ENCODE data around the gene GNE.
"Not testable (repeated sequence)": the region's sequence is repeated elsewhere in the genome, so short reads cannot be mapped to it uniquely, and the experiment has no call there.

The GNE gene

DNA sequence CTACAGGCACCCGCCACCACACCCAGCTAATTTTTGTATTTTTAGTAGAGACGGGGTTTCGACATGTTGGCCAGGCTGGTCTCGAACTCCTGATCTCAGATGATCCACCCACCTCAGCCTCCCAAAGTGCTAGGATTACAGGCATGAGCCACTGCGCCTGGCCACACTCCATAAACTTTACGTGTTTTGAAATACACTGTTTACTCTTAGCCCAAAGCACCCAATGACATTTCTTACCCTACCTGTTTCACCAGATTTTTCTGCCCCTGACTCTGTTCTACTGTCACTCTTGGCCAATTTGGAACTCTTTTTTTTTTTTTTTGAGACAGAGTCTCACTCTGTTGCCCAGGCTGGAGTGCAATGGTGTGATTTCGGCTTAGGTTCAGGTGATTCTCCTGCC, 15.1 kb upstream of the GNE start:
- DNase-seq (ENCODE audit: low read depth): not testable (repeated sequence)

DNA sequence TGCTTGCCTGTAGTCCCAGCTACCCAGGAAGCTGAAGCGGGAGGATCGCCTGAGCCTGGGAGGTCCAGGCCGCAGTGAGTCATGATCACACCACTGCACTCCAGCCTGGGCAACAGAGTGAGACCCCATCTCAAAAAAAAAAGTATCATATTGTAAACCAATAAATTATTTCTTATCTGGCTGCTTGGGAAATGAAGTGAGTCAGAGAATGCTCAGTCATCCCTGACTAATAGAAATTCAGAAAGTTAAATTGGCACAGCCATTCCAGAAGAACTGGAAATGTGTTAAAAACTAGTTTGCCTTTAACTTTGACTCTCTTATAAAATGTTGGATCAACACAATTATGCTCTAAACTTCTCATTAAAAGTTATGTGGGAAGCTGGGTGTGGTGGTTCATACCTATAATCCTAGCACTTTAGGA, 9.8 kb upstream of the GNE start:
- no peak for DNase-seq (ENCODE audit: low read depth)

GRCh38 chr9:36264896-36265295, 6.6 kb upstream of the GNE start:
- DNase-seq (ENCODE audit: low read depth): no peak

GRCh38 chr9:36263683-36264082, 5.4 kb upstream of the GNE start:
- no peak for DNase-seq (ENCODE audit: low read depth)

DNA sequence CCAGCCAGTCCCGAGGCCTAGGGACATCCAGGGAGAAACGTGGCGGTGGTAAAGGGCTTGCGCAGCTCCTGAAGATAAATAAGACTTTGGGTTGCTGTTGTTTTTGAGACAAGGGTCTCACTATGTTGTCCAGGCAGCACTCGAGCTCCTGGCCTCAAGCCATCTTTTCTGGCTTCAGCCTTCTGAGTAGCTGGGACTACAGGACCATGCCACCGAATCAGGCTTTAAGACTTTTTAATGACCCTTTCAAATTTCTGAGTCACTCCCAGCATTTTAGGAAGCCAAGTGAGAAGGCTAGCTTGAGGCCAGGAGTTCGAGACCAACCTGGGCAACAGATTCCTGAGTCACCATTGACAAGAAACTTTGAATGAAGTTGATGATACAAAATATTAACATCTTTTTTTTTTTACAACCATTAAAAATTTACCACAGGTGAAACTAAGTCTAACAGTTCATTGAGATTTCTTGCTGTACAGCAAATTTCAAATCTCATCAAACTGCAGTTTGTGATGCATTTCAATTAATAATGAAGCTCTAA, 817 bp upstream of the GNE start:
- DNase-seq (ENCODE audit: low read depth): no peak

DNA sequence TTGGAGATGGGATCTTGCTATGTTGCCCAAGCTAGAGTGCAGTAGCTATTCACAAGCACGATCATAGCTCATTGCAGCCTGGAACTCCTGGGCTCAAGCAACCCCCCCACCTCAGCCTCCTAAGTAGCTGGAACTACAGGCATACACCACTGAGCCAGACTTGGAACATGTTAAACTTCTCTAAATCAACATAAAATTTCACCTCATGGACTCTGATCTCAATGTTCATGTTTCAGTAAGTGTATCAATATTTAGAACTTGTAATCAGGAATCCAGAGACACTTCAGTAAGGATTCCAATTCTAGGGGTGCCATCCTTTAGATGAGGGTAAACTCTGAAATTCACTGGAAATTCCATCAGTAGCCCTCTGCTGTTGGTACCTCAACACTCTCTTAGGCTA, 6.8 kb downstream of the GNE start:
- no peak for DNase-seq (ENCODE audit: low read depth)

DNA sequence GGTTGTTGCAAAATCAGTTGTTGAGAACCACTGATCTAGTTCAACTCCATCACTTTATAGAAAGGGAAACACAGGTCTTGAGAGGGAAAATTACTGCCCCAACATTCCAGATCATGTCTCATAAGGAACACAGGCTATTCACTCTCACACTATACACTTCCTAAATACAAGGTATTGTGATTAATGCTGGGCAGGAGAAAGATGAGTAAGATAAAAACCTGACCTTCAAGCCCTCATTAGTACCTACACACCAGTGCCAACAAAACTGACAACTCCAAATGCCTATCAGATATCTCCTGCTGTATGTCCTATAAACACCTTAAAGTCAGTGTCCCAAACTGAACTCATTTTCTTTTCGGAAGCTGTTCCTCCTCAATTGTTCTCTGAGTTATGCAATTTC, 8.2 kb downstream of the GNE start:
- DNase-seq (ENCODE audit: low read depth): no peak

DNA sequence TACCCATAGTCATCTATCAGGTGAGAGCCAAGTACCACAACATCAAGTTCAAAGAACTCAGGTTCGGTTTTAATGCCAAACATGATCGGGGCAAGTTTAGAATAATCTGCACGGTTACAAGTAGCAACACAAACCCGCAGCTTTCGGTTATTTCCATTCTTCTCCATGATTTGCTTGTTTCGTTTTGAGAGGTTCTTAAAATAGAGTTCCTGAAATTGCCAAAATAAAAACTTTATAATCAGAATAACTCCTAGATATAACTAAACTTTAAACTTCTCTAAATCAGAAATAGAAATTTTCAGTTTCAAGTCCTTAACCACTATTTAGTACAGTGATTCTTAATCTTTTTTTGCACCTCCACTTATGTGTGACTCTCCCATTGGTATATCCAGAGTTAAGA, 9.1 kb downstream of the GNE start:
- DNase-seq (ENCODE audit: low read depth): no peak

DNA sequence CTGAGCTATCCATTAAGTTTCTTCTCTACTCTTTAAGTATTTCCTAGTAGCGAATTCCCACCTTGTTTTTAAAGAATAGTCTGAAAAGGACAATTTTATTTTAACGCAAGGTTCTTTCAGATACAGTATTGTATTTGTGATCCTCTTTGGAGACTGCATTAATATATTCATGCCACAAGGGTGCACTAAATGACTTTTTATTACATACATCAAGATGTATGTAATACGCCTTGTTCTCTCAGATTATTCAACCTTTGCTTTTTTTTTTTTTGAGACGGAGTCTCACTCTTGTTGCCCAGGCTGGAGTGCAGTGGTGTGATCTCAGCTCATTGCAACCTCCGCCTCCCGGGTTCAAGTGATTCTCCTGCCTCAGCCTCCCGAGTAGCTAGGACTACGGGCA, 10.2 kb downstream of the GNE start:
- not testable (repeated sequence) for DNase-seq (ENCODE audit: low read depth)

DNA sequence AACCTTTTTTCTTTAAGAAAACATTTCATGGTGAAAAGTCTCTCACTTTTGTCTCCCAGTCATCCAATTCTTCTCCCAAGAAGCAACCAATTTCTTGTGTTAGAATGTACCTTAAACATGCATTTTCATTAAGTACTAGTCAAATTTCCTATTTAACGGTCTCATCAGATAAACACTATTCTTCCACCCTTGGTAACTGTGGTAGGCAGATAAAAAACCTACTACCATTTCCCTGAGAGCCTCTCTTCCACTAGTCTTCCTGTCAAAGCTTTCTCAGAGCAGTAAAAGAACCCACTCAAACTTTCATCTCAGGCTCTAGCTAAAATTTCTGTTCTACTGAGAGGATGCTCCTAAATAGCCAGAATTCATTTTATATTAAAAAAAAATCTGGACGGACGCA, 10.9 kb downstream of the GNE start:
- no peak for DNase-seq (ENCODE audit: low read depth)

DNA sequence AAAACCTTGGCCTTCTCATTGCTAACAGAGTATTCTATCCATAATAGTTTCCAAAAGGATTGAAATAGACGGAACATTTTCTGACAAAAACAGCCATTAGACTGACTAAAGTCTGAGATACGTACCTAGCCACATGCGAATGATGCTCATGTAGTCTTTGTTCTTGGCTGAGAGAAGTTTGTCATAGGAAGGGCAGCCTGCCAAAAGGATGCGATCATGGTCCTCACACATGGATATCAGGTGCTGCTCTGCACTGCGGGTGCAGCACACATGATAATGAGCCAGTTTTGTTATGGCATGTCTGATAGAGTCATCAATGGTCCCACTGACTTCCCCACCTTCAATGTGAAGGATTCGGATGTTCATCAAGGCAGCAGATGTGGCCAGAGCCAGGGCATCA, 12.3 kb downstream of the GNE start:
- no peak for DNase-seq (ENCODE audit: low read depth)

- DNase-seq (ENCODE audit: low read depth): not testable (repeated sequence)
These were observed 18.6 kb downstream of the GNE start for GRCh38 chr9:36239675-36240074.

GRCh38 chr9:36239205-36239604, 19.0 kb downstream of the GNE start:
- not testable (repeated sequence) for DNase-seq (ENCODE audit: low read depth)

DNA sequence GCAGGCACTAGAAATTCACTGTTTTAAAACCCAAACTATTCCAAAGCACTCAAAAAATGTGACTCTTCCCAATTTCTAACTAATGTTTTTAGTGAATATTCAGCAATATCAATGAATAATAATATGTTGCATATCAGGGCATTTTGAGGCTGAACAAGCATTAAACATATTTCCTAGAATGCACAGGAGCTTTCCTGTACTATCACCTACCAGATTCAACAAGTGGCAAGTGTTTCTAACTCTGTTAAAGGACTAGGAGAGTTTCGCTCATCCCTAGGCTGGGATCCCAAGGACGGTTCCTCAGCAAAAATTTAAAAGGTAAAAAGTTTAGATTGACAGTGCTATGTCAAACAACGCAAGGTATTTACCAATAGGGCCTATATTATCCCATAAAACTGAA, 21.0 kb downstream of the GNE start:
- DNase-seq (ENCODE audit: low read depth): no peak

- DNase-seq (ENCODE audit: low read depth): no peak
These were observed 35.8 kb downstream of the GNE start for GRCh38 chr9:36222449-36222848.

DNA sequence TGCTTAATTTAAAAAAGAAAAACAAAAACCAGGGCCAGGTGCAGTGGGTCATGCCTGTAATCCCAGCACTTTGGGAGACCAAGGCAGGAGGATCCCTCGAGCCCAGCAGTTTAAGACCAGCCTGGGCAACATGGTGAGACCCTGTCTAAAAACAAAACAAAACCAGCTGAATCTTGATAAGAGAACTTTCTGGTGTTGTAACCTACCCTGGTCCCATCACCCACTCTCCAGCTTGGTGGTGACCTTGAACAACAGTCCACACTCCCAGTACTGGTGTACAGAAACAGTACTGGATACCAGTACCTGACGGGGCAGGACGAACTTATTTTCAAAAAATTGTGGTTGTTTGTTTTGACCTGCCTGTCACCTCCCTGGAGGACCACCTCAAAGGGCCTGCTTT, 36.6 kb downstream of the GNE start:
- no peak for DNase-seq (ENCODE audit: low read depth)

DNA sequence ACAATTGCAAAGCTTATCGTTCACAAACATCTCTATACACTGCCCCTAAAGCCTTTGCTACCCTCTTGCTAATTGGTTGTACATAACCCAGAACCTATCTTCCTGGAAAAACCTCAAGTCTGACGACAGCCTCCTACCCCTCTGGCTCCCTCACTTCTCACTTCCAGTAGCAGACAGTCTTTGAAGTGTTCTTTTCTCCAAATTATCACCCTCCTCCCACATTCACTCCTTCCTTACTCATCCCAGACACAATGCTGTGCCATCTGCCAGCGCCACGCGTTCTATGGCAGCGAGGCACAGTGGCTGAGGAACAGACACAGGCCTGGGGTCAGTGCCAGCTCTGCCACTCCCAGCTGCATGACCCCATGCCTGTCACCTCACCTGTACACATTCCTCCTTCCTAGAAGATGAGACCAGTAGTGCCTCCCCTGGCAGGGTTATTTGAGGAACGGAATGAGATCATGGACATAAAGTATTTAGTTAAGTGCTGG, 39.8 kb downstream of the GNE start:
- no peak for DNase-seq (ENCODE audit: low read depth)

- no peak for DNase-seq (ENCODE audit: low read depth)
These were observed 40.2 kb downstream of the GNE start for GRCh38 chr9:36218011-36218410.

GRCh38 chr9:36217256-36217968, 40.8 kb downstream of the GNE start:
- DNase-seq (ENCODE audit: low read depth): no peak

DNA sequence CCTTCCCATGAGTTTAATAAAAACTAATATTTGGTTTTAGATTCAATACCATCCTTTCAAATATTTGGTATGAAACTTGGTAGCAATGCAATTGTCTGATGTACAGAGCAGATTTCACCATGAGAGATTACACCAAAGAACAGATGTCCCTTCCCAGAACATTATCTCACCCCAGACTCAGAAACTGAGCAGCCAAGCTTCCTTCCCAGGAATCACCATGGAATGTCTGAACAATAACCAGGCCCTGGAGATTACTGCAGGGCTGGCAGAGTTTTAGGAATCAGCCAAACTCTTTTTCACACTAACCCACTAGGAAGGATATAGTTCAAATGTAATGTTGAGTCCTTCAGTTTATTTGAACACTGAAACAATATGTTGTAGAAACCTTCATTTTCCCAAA, 43.7 kb downstream of the GNE start:
- no peak for DNase-seq (ENCODE audit: low read depth)

DNA sequence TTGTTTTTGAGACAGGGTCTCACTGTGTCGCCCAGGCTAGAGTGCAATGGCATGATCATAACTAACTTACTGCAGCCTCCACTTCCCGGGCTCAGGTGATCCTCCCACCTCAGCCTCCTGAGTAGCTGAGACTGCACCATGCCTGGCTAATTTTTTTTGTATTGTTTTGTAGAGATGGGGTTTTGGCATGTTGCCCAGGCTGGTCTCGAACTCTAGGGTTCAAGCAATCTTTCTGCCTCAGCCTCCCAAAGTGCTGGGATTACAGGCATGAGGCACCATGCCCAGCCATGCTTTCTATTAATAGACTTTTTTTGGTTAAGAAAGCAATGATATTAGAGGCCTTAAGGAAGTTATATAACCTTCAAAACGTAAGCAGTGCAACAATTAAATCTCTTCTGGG, 44.3 kb downstream of the GNE start:
- no peak for DNase-seq (ENCODE audit: low read depth)

DNA sequence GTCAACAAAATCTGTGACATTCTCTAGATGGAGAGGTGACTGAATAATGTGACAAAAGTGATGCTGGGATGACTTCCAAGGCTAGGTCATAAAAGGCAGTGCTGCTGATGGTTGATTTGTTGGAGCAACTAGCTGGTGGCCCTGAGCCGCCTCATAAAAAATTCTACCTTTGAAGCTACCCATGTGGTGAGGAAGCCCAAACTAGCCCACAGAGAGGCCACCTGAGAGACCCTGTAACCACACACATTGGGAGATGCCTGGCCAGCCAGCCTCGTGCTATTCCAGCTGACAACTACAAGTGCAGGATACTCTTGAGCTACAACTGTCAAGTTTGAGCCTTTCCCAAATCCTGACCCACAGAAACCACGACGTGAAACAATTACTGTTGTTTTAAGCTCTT, 44.9 kb downstream of the GNE start:
- DNase-seq (ENCODE audit: low read depth): no peak

DNA sequence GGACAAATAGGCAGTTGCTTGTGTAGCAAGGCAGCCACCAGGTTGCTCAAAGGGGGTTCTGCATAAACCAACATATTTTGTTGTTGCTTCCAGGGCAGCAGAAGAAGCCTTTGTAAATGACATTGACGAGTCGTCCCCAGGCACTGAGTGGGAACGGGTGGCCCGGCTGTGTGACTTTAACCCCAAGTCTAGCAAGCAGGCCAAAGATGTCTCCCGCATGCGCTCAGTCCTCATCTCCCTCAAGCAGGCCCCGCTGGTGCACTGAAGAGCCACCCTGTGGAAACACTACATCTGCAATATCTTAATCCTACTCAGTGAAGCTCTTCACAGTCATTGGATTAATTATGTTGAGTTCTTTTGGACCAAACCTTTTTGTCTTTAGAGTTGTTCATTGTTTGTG, 46.7 kb downstream of the GNE start:
- DNase-seq (ENCODE audit: low read depth): no peak

DNA sequence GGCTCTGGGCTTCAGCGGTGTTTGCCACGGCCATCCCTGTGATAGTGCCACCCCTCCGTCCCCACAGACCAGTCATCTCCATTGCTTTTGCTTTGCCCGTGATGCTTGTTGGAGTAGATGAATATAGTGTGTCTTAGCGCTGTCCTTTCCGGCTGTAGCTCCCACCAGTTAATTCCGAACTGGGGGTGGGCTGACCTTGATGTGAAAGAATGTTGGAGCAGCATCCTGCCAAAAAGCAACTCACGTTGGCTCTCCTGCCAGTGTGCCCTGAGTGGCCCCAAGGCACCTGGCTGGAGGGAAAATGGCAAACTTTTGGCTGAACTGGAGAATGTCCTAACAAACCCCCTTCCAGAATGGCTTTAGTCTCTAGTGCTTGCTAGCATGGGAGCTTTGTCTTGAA, 47.5 kb downstream of the GNE start:
- no peak for DNase-seq (ENCODE audit: low read depth)

Data from stimulated activated CD8-positive, alpha-beta memory T cell treated with anti-CD3 and anti-CD28 coated beads, Interleukin-15, amount 100 ng/mL, for 24 hours (primary cell).